HepG2 (cell line): ENCODE measurements around the gene DRD3. TPM values are rescaled to one million over a fixed set of nuclear protein-coding genes. Genes with fewer than 3 reads are reported as not detected.

Source experiments
- ATAC-seq: fragments of 200-7000 bp; cut with Tn5 transposase; 3 replicates; pipeline ENCODE4 v1.9.1; 2020; ENCODE audit warnings: mild to moderate bottlenecking, moderate library complexity
- BruUV-seq: library from RNA; stranded (reverse); fragments of 400-500 nt; replicated peaks from 2 replicates; lab custom pipeline; 2021; lab: Mats Ljungman, UMichigan
- CTCF ChIA-PET: fragments of 300-600 bp; formaldehyde crosslinking; extraction: SDS; loops from one replicate; lab custom pipeline; 2021; ENCODE audit warnings: low total read pairs, inconsistent platforms, low intra/inter-chr PET ratio; lab: Yijun Ruan, JAX
- POLR2A ChIA-PET: fragments of 350-600 bp; sonication (Branson Sonifier 250); formaldehyde crosslinking; loops from one replicate; lab custom pipeline; 2020; ENCODE audit warnings: antibody characterized with exemption, inconsistent platforms; lab: Yijun Ruan, JAX
- DNase-seq: peaks from one replicate; pipeline ENCODE4 v3.0.0-alpha.2; 2015; ENCODE audit warnings: low spot score
- FAIRE-seq: peaks from 3 replicates; lab custom pipeline; 2011; peaks lifted over from hg19 to GRCh38; lab: Jason Lieb, UNC
- H2AFZ ChIP-seq: one replicate; pipeline ENCODE4 v1.6.1; 2011; ENCODE audit warnings: low read length, inconsistent platforms
- H3K27ac ChIP-seq: fragments of 300-600 bp; 3 replicates; pipeline ENCODE4 v1.8.0; 2011; ENCODE audit warnings: mixed run types, mild to moderate bottlenecking, mixed read lengths, low read length, inconsistent platforms; ENCODE audit not compliant: insufficient read depth; ENCODE audit errors: extremely low read length
- H3K27me3 ChIP-seq, 2 experiments: fragments of 200-600 bp in 1 of 2; 2 replicates in 1 of 2; 3 replicates in 1 of 2; pipeline versions ENCODE4 v1.6.0 to v1.8.0; 2011; ENCODE audit warnings: low read length in 2 of 2, mild to moderate bottlenecking in 2 of 2, moderate library complexity in 2 of 2, inconsistent platforms in 1 of 2; ENCODE audit not compliant: insufficient read depth in 2 of 2, control insufficient read depth in 1 of 2
- H3K36me3 ChIP-seq, 2 experiments: fragments of 200-600 bp in 1 of 2; replicated peaks in 1 of 2; 2 replicates in 1 of 2; 3 replicates in 1 of 2; pipeline versions ENCODE4 v1.5.1 to v1.8.0; 2011; ENCODE audit warnings: low read length in 2 of 2, inconsistent platforms in 1 of 2; ENCODE audit not compliant: insufficient read depth in 2 of 2, control insufficient read depth in 1 of 2
- H3K4me1 ChIP-seq: 2 replicates; pipeline ENCODE4 v1.5.1; 2012; ENCODE audit warnings: low read length, inconsistent platforms; ENCODE audit not compliant: insufficient read depth
- H3K4me2 ChIP-seq: 2 replicates; pipeline ENCODE4 v1.6.0; 2011; ENCODE audit warnings: low read depth, low read length, inconsistent platforms
- H3K4me3 ChIP-seq, 3 experiments: fragments of 200-600 bp in 1 of 3; sonication (generic), shearing (Covaris generic) in 1 of 3; replicated peaks in 1 of 3; 2 replicates each; pipeline ENCODE4 v1.5.1; 2011 to 2016; ENCODE audit warnings: low read length in 3 of 3, inconsistent platforms in 2 of 3, low read depth in 2 of 3, mild to moderate bottlenecking in 2 of 3, control low read depth in 1 of 3, mixed read lengths in 1 of 3; ENCODE audit not compliant: insufficient read depth in 1 of 3
- H3K79me2 ChIP-seq: one replicate; pipeline ENCODE4 v1.6.1; 2011; ENCODE audit warnings: low read length, inconsistent platforms; ENCODE audit not compliant: insufficient read depth
- H3K9ac ChIP-seq: 2 replicates; pipeline ENCODE4 v1.6.0; 2011; ENCODE audit warnings: mild to moderate bottlenecking, low read depth, low read length, inconsistent platforms; ENCODE audit not compliant: insufficient read depth
- H3K9me3 ChIP-seq: 2 replicates; pipeline ENCODE4 v1.5.1; 2012; ENCODE audit warnings: mild to moderate bottlenecking, low read length
- H4K20me1 ChIP-seq: 2 replicates; pipeline ENCODE4 v1.6.0; 2011; ENCODE audit warnings: inconsistent platforms, mild to moderate bottlenecking, low read length, moderate library complexity; ENCODE audit not compliant: insufficient read depth
- FOXP4 ChIP-seq: sonication (generic); formaldehyde crosslinking; IDR thresholded peaks from 2 replicates; pipeline ENCODE4 v1.4.0; 2020; ENCODE audit warnings: missing genetic modification reagents
- HDAC2 ChIP-seq: sonication (generic); formaldehyde crosslinking; IDR thresholded peaks from 2 replicates; pipeline ENCODE4 v1.4.0; 2020; ENCODE audit warnings: missing genetic modification reagents
- HNF4G ChIP-seq, 2 experiments: sonication (generic) in 1 of 2; formaldehyde crosslinking in 1 of 2; IDR thresholded peaks; 2 replicates each; pipeline versions ENCODE4 v1.4.0 to v1.6.1; 2011 to 2020; ENCODE audit warnings: borderline replicate concordance in 2 of 2, low read depth in 2 of 2, mild to moderate bottlenecking in 2 of 2, low read length in 1 of 2, missing genetic modification reagents in 1 of 2, moderate library complexity in 1 of 2
- HNRNPK ChIP-seq: fragments of 200-400 bp; formaldehyde crosslinking; IDR thresholded peaks from 2 replicates; pipeline ENCODE4 v1.6.1; 2018; ENCODE audit warnings: low read length, low read depth, moderate library complexity, mild to moderate bottlenecking; ENCODE audit not compliant: poor library complexity, severe bottlenecking
- IRX3 ChIP-seq: sonication (generic); formaldehyde crosslinking; IDR thresholded peaks from 2 replicates; pipeline ENCODE4 v1.8.1; 2023; ENCODE audit warnings: mild to moderate bottlenecking, low read depth, missing genetic modification reagents, borderline replicate concordance
- MEIS2 ChIP-seq: sonication (generic); formaldehyde crosslinking; IDR thresholded peaks from 2 replicates; pipeline ENCODE4 v1.9.0; 2021; ENCODE audit warnings: mild to moderate bottlenecking, missing genetic modification reagents
- PITX1 ChIP-seq: sonication (generic); formaldehyde crosslinking; IDR thresholded peaks from 2 replicates; pipeline ENCODE4 v1.5.1; 2020; ENCODE audit warnings: mild to moderate bottlenecking, missing genetic modification reagents
- SMYD3 ChIP-seq: sonication (generic); formaldehyde crosslinking; IDR thresholded peaks from 2 replicates; pipeline ENCODE4 v1.8.1; 2023; ENCODE audit warnings: mild to moderate bottlenecking, missing genetic modification reagents
- ZNF839 ChIP-seq: sonication (generic); formaldehyde crosslinking; IDR thresholded peaks from 2 replicates; pipeline ENCODE4 v1.4.0; 2020; ENCODE audit warnings: missing genetic modification reagents, mild to moderate bottlenecking, borderline replicate concordance
- WGBS: methylation state at CpG from one replicate; pipeline ENCODE4 v1.1.6; 2017; ENCODE audit warnings: low lambda C conversion rate; 5-methylcytosine and 5-hydroxymethylcytosine counted together
- in situ Hi-C: cut with HindIII; loops from 2 replicates; pipeline ENCODE4 v1.10.0; 2017; ENCODE audit warnings: low pct_unique_long_range_greater_than_20kb; ENCODE audit not compliant: extremely low pct_ligation_motif_present
- intact Hi-C: fragments of 100-400 bp; cut with micrococcal nuclease; formaldehyde crosslinking; loops from one replicate; pipeline ENCODE4 v1.10.0; 2022; ENCODE audit not compliant: unreplicated experiment
- polyA plus RNA-seq, 8 experiments: library from polyadenylated mRNA; depleted of rRNA in 3 of 8; stranded (reverse) in 7 of 8; unstranded in 1 of 8; fragments of >200 nt; fragmentation: Illumina TruSeq in 4 of 8; extraction: Trizol in 4 of 8; gene quantifications; 2 replicates each; pipeline versions ENCODE4 v1.2.1 to v1.2.3, GENCODE V29; 2011 to 2016; ENCODE audit warnings: low read depth in 4 of 8, missing spikeins in 1 of 8, mixed read lengths in 1 of 8; ENCODE audit not compliant: insufficient read depth in 1 of 8
- total RNA-seq, 5 experiments: library from RNA; depleted of rRNA; stranded (reverse); fragments of >200 nt; fragmentation: Illumina TruSeq; extraction: Trizol; gene quantifications; 2 replicates each; pipeline ENCODE4 v1.2.3, GENCODE V29; 2016; ENCODE audit warnings: low read depth in 1 of 5
- TF ChIP-seq, protein P1 (sequence below): sonication (generic); formaldehyde crosslinking; IDR thresholded peaks from 2 replicates; pipeline ENCODE4 v1.4.0; 2020; ENCODE audit warnings: mild to moderate bottlenecking, missing genetic modification reagents

Gene DRD3
- total and polyA plus RNA-seq, 2 of the 13 experiments (the other 11 are each of a cell fraction or from before 2014, with no cell fraction given): not detected

- TF ChIP-seq FOXP4 (CRISPR knock-in tag) (no peak), PITX1 (CRISPR knock-in tag) (no peak)
Observed at GRCh38 chr3:114144909-114145688, 33.8 kb downstream of the DRD3 start (continued).

- WGBS: 0% methylated on average over 1 of the region's 1 CpG
Observed at GRCh38 chr3:114143817-114144216, 35.0 kb downstream of the DRD3 start.

More at GRCh38 chr3:114143817-114144216, 35.0 kb downstream of the DRD3 start:
- no peak overlapping the region for H3K4me3 ChIP-seq
- H3K9me3 ChIP-seq: no peaks in the 10 kb centered on the region
- no peaks in the 10 kb centered on the region for H3K36me3 ChIP-seq
- no peak overlapping the region for H3K4me2 ChIP-seq
- intact Hi-C loops: no loop called here
- in situ Hi-C loops: no loop called here
- no peak for ATAC-seq
- FAIRE-seq: no peak
- TF ChIP-seq, protein P1, sequence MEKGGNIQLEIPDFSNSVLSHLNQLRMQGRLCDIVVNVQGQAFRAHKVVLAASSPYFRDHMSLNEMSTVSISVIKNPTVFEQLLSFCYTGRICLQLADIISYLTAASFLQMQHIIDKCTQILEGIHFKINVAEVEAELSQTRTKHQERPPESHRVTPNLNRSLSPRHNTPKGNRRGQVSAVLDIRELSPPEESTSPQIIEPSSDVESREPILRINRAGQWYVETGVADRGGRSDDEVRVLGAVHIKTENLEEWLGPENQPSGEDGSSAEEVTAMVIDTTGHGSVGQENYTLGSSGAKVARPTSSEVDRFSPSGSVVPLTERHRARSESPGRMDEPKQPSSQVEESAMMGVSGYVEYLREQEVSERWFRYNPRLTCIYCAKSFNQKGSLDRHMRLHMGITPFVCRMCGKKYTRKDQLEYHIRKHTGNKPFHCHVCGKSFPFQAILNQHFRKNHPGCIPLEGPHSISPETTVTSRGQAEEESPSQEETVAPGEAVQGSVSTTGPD (CRISPR knock-in tag): no peak
- TF ChIP-seq SMYD3 (no peak), ZNF839 (no peak), MEIS2 (CRISPR knock-in tag) (no peak), HNF4G (IDR thresholded peaks at IDR 0.05; ENCODE audit: borderline replicate concordance, low read depth, low read length) (no peak), HNF4G (CRISPR knock-in tag; IDR thresholded peaks at IDR 0.05; ENCODE audit: borderline replicate concordance, low read depth) (no peak), HNRNPK (no peak), IRX3 (CRISPR knock-in tag) (no peak), HDAC2 (CRISPR knock-in tag) (no peak)
- H3K79me2 ChIP-seq: no peaks in the 10 kb centered on the region
- H3K4me1 ChIP-seq: no peaks in the 10 kb centered on the region
- no TSS peak for BruUV-seq
- POLR2A ChIA-PET: no interaction called here
- no peak overlapping the region for H2AFZ ChIP-seq
- H3K27me3 ChIP-seq: peaks cover 0 to 9% of the 10 kb centered on the region in 2 experiments; a peak in 2 of 5 replicates
- DNase-seq: no peak
- no peak overlapping the region for H3K9ac ChIP-seq
- no peak overlapping the region for H3K27ac ChIP-seq
- CTCF ChIA-PET: no interaction called here
- H4K20me1 ChIP-seq: no peaks in the 10 kb centered on the region
